SK-N-SH treated with all-trans-retinoic acid at 6 μM for 48 hours (cell line): ENCODE measurements around the gene RPL28.

ENCODE experiments used
- ATAC-seq: fragments of 200-7000 bp; cut with Tn5 transposase; 3 replicates; pipeline ENCODE4 v1.9.1; 2020; ENCODE audit warnings: mild to moderate bottlenecking, moderate library complexity
- ARNTL ChIP-seq: fragments of 450-650 bp; formaldehyde crosslinking; IDR thresholded peaks from 2 replicates; pipeline ENCODE4 v1.5.0; 2020; ENCODE audit warnings: low read depth, mild to moderate bottlenecking, moderate library complexity, borderline replicate concordance
- BACH2 ChIP-seq: fragments of 250-450 bp; sonication (Bioruptor Pico); IDR thresholded peaks from 2 replicates; pipeline ENCODE4 v1.9.0; 2021; ENCODE audit warnings: mild to moderate bottlenecking, borderline replicate concordance
- CSDC2 ChIP-seq: fragments of 250-450 bp; sonication (Bioruptor Pico); IDR thresholded peaks from 2 replicates; pipeline ENCODE4 v1.5.0; 2020; ENCODE audit warnings: mild to moderate bottlenecking, moderate library complexity
- ISL1 ChIP-seq: fragments of 250-450 bp; sonication (Bioruptor Pico); IDR thresholded peaks from 2 replicates; pipeline ENCODE4 v2.1.2; 2022; ENCODE audit warnings: mild to moderate bottlenecking, moderate library complexity
- RARB ChIP-seq: fragments of 250-450 bp; sonication (Bioruptor Pico); IDR thresholded peaks from 2 replicates; pipeline ENCODE4 v1.8.0; 2021; ENCODE audit warnings: mild to moderate bottlenecking, moderate library complexity
- TCF4 ChIP-seq: fragments of 250-450 bp; sonication (Bioruptor Pico); IDR thresholded peaks from 2 replicates; pipeline ENCODE4 v1.8.0; 2021; ENCODE audit warnings: mild to moderate bottlenecking, moderate library complexity, borderline replicate concordance
- TOX ChIP-seq: fragments of 250-450 bp; sonication (Bioruptor Pico); IDR thresholded peaks from 2 replicates; pipeline ENCODE4 v1.8.0; 2021; ENCODE audit warnings: mild to moderate bottlenecking, moderate library complexity, borderline replicate concordance
- ZC3H10 ChIP-seq: fragments of 250-450 bp; sonication (Bioruptor Pico); IDR thresholded peaks from 2 replicates; pipeline ENCODE4 v1.5.1; 2021; ENCODE audit warnings: mild to moderate bottlenecking, moderate library complexity
- ZFP3 ChIP-seq: fragments of 250-450 bp; sonication (Bioruptor Pico); IDR thresholded peaks from 2 replicates; pipeline ENCODE4 v1.5.0; 2020; ENCODE audit warnings: mild to moderate bottlenecking, moderate library complexity
- ZFP30 ChIP-seq: fragments of 450-650 bp; formaldehyde crosslinking; IDR thresholded peaks from 2 replicates; pipeline ENCODE4 v1.5.0; 2022; ENCODE audit warnings: mild to moderate bottlenecking, moderate library complexity
- ZNF565 ChIP-seq: fragments of 450-650 bp; formaldehyde crosslinking; conservative IDR thresholded peaks from 2 replicates; pipeline ENCODE4 v1.5.0; 2020; ENCODE audit warnings: low read depth, mild to moderate bottlenecking, moderate library complexity
- ZNF8 ChIP-seq: fragments of 450-650 bp; formaldehyde crosslinking; IDR thresholded peaks from 2 replicates; pipeline ENCODE4 v1.5.0; 2020; ENCODE audit warnings: mild to moderate bottlenecking, moderate library complexity
- TF ChIP-seq, protein P1 (sequence below): fragments of 250-450 bp; sonication (Bioruptor Pico); IDR thresholded peaks from 2 replicates; pipeline ENCODE4 v1.5.0; 2020; ENCODE audit warnings: mild to moderate bottlenecking, moderate library complexity
- TF ChIP-seq, protein P2 (sequence below): fragments of 250-450 bp; sonication (Bioruptor Pico); IDR thresholded peaks from 2 replicates; pipeline ENCODE4 v1.8.0; 2021; ENCODE audit warnings: low read depth, mild to moderate bottlenecking, moderate library complexity, borderline replicate concordance
- TF ChIP-seq, protein P3 (sequence below): fragments of 250-450 bp; sonication (Bioruptor Pico); IDR thresholded peaks from 2 replicates; pipeline ENCODE4 v1.5.1; 2021; ENCODE audit warnings: mild to moderate bottlenecking, moderate library complexity
- TF ChIP-seq, protein P4 (sequence below): fragments of 250-450 bp; sonication (Bioruptor Pico); IDR thresholded peaks from 2 replicates; pipeline ENCODE4 v1.8.0; 2020; ENCODE audit warnings: mild to moderate bottlenecking, moderate library complexity, borderline replicate concordance

The RPL28 gene

DNA sequence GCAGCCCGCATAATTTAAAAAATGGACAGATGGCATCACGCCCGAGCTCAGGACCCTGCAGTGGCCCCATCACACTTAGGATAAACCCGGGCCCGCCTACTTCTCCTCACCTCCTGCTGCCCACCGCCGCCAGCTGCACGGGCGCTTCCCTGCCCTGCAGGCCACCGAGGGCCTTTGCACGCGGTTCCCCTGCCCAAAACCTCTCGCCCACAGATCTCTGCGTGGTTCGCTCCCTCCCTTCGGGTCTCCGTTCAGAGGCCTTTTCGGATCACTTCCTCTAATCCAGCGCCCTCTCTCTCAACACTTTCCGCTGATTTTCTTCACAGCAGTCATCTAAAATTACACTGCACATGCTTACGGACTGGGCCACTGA is 55.6 kb downstream of the RPL28 start:
- TF ChIP-seq, protein P1, sequence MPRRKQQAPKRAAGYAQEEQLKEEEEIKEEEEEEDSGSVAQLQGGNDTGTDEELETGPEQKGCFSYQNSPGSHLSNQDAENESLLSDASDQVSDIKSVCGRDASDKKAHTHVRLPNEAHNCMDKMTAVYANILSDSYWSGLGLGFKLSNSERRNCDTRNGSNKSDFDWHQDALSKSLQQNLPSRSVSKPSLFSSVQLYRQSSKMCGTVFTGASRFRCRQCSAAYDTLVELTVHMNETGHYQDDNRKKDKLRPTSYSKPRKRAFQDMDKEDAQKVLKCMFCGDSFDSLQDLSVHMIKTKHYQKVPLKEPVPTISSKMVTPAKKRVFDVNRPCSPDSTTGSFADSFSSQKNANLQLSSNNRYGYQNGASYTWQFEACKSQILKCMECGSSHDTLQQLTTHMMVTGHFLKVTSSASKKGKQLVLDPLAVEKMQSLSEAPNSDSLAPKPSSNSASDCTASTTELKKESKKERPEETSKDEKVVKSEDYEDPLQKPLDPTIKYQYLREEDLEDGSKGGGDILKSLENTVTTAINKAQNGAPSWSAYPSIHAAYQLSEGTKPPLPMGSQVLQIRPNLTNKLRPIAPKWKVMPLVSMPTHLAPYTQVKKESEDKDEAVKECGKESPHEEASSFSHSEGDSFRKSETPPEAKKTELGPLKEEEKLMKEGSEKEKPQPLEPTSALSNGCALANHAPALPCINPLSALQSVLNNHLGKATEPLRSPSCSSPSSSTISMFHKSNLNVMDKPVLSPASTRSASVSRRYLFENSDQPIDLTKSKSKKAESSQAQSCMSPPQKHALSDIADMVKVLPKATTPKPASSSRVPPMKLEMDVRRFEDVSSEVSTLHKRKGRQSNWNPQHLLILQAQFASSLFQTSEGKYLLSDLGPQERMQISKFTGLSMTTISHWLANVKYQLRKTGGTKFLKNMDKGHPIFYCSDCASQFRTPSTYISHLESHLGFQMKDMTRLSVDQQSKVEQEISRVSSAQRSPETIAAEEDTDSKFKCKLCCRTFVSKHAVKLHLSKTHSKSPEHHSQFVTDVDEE (CRISPR knock-in tag): no peak
- TF ChIP-seq, protein P2, sequence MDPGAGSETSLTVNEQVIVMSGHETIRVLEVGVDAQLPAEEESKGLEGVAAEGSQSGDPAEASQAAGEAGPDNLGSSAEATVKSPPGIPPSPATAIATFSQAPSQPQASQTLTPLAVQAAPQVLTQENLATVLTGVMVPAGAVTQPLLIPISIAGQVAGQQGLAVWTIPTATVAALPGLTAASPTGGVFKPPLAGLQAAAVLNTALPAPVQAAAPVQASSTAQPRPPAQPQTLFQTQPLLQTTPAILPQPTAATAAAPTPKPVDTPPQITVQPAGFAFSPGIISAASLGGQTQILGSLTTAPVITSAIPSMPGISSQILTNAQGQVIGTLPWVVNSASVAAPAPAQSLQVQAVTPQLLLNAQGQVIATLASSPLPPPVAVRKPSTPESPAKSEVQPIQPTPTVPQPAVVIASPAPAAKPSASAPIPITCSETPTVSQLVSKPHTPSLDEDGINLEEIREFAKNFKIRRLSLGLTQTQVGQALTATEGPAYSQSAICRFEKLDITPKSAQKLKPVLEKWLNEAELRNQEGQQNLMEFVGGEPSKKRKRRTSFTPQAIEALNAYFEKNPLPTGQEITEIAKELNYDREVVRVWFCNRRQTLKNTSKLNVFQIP: no peak
- TF ChIP-seq BACH2 (CRISPR knock-in tag) (no peak), ZNF8 (CRISPR knock-in tag) (no peak)
- TF ChIP-seq, protein P3, sequence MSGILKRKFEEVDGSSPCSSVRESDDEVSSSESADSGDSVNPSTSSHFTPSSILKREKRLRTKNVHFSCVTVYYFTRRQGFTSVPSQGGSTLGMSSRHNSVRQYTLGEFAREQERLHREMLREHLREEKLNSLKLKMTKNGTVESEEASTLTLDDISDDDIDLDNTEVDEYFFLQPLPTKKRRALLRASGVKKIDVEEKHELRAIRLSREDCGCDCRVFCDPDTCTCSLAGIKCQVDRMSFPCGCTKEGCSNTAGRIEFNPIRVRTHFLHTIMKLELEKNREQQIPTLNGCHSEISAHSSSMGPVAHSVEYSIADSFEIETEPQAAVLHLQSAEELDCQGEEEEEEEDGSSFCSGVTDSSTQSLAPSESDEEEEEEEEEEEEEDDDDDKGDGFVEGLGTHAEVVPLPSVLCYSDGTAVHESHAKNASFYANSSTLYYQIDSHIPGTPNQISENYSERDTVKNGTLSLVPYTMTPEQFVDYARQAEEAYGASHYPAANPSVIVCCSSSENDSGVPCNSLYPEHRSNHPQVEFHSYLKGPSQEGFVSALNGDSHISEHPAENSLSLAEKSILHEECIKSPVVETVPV (CRISPR knock-in tag): no peak
- ATAC-seq: no peak

DNA sequence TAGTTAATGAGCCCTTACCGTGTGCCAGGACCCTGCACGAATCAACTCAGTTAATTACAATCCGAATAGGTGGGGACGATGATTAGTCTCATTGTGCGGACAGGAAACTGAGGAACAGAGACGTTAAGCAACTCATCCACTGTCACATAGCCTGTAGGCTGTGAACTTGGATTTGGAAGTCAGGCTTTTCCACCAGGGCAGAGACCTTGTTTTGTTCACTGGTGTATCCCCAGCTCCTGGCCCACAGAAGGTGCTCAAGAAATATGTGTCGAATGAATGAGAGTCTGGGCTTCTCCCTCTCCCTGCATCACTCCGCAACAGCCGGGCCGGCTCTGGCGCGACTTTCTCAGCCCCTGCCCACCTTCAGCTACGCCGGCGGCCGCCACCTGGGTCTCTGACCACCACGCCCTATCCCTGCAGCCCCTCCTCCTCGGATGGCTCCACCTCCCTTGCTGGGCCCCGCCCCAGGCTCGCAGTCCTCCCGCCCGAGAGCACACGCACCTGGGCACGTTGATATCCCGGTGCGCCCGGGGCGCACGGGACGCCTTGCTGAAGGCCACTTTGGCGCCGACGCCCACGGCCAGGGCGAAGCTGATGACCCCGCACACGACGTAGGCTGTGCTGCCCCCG is 56.1 kb downstream of the RPL28 start:
- no peak for ATAC-seq
- TF ChIP-seq, protein P2: no peak
- TF ChIP-seq ZFP3 (CRISPR knock-in tag) (no peak), TCF4 (no peak), ZFP30 (CRISPR knock-in tag) (no peak), RARB (CRISPR knock-in tag) (no peak), TOX (no peak), ZNF565 (CRISPR knock-in tag) (no peak), ZC3H10 (CRISPR knock-in tag) (no peak), ARNTL (CRISPR knock-in tag) (no peak), ISL1 (CRISPR knock-in tag) (no peak), CSDC2 (no peak)
- TF ChIP-seq, protein P1 (CRISPR knock-in tag): no peak
- TF ChIP-seq, protein P3 (CRISPR knock-in tag): no peak
- TF ChIP-seq, protein P4, sequence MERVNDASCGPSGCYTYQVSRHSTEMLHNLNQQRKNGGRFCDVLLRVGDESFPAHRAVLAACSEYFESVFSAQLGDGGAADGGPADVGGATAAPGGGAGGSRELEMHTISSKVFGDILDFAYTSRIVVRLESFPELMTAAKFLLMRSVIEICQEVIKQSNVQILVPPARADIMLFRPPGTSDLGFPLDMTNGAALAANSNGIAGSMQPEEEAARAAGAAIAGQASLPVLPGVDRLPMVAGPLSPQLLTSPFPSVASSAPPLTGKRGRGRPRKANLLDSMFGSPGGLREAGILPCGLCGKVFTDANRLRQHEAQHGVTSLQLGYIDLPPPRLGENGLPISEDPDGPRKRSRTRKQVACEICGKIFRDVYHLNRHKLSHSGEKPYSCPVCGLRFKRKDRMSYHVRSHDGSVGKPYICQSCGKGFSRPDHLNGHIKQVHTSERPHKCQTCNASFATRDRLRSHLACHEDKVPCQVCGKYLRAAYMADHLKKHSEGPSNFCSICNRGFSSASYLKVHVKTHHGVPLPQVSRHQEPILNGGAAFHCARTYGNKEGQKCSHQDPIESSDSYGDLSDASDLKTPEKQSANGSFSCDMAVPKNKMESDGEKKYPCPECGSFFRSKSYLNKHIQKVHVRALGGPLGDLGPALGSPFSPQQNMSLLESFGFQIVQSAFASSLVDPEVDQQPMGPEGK (CRISPR knock-in tag): no peak
